Epithelial cell of esophagus (primary cell): Measurements from ENCODE around the gene ARMC9.
"Not testable (repeated sequence)": the region's sequence is repeated elsewhere in the genome, so short reads cannot be mapped to it uniquely, and the experiment has no call there.

Experiments
- DNase-seq: peaks from one replicate; pipeline ENCODE4 v3.0.0; 2010; ENCODE audit warnings: low read depth
- H3K4me3 ChIP-seq: 2 replicates; pipeline ENCODE4 v1.5.1; 2011; ENCODE audit warnings: mild to moderate bottlenecking, low read length, control low read depth
- CTCF ChIP-seq: IDR thresholded peaks from 2 replicates; pipeline ENCODE4 v1.5.1; 2011; ENCODE audit warnings: low read depth, mild to moderate bottlenecking, low read length, control low read depth, inconsistent platforms; ENCODE audit not compliant: insufficient read depth; ENCODE audit errors: missing control alignments

The ARMC9 gene

GRCh38 chr2:231398585-231398984, 200.2 kb downstream of the ARMC9 start:
- no peak for DNase-seq
- no peak for TF ChIP-seq CTCF
- no peak overlapping the region for H3K4me3 ChIP-seq

DNA sequence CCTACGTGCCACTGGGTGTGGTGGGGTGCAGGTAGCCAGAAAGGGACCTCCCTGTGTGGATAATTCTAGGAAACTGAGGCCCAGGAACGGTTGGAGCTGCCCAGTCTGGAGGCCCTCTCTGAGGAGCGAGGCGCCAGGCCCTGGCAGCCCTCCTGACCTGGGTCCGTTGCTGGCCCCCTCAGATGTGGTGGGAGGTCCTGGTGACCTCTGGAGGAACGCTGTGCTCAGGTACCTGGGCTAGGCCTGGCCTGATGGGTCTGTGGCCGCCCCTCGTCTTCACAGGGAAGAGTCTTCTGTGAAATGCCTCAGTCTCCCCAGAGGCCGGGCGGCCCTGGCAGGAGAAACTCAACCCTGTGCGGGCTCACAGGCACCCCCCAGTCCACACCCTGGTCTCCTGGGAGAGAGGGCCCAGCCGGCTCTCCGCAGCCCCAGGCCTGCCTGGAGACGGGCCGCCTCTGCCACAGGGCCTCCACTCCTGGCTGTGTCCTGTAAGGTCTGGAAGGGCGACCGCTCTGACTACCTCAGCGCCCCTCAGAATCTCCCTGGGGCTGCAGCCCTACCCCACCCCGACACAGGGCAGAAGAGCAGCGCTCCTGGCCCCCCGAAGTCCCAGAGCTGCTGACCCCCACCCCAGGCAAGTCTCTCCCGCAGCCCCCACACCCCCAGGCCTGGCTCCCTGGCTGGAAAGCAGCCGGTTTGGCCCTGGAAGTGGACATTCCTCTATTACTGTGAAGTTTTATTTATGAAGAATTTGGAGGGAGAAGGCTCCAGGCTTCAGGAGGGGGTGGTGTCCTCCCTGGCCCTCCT, 200.8 kb downstream of the ARMC9 start:
- H3K4me3 ChIP-seq = no peak overlapping the region
- no peak for TF ChIP-seq CTCF
- DNase-seq = no peak

DNA sequence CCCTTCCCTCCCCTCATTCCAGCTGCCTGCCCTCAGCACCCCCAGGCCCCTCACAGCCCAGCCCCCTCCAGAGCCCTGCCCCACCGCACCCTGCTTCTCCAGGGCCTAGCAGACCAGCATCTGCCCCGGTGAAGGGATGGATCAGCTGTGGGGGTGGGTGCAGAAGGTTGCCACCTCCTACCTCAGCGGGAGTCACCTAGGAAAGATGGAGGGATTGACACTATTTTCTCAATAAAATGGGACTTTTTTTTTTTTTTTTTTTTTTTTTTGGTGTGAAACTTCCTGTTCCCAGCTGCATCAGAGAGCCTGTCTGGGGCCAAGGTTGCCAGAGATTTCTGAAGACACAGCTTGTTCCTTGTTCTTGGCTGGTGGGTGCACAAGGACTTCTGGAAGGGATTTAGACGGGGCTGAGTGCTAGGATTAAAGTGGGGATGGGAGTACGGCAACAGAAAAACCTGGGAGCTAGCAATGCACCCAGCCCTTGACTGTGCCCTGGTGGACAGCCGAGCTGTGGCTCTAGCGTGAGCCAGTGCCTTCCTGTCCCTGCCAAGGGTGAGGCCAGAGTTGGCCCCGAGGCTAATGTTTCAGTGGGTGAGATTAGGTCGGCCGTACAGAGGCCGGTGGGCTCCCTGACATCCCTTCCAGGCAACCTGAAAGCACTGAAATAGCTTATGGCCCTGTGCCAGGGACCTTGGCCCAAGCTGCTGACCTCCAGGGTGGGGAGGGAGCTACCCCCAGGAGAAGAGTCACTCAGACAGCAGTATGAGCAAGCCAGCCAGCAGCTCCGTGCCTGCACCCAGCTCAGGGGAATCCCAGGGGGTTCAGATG, 201.6 kb downstream of the ARMC9 start:
- no peak for DNase-seq
- no peak overlapping the region for H3K4me3 ChIP-seq
- no peak for TF ChIP-seq CTCF

DNA sequence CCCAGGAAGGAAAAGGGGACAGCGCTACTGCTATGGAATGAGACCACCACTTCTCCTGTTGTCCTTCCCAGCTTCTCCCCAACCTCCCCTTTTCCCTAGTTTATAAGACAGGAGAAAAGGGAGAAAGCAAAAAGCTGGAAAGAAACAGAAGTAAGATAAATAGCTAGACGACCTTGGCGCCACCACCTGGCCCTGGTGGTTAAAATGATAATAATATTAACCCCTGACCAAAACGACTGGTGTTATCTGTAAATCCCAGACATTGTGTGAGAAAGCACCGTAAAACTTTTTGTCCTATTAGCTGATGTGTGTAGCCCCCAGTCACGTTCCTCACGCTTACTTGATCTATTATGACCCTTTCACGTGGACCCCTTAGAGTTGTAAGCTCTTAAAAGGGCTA, 202.2 kb downstream of the ARMC9 start:
- H3K4me3 ChIP-seq, DNase-seq: not testable (repeated sequence)

GRCh38 chr2:231401101-231401500, 202.7 kb downstream of the ARMC9 start:
- not testable (repeated sequence) for DNase-seq, H3K4me3 ChIP-seq

DNA sequence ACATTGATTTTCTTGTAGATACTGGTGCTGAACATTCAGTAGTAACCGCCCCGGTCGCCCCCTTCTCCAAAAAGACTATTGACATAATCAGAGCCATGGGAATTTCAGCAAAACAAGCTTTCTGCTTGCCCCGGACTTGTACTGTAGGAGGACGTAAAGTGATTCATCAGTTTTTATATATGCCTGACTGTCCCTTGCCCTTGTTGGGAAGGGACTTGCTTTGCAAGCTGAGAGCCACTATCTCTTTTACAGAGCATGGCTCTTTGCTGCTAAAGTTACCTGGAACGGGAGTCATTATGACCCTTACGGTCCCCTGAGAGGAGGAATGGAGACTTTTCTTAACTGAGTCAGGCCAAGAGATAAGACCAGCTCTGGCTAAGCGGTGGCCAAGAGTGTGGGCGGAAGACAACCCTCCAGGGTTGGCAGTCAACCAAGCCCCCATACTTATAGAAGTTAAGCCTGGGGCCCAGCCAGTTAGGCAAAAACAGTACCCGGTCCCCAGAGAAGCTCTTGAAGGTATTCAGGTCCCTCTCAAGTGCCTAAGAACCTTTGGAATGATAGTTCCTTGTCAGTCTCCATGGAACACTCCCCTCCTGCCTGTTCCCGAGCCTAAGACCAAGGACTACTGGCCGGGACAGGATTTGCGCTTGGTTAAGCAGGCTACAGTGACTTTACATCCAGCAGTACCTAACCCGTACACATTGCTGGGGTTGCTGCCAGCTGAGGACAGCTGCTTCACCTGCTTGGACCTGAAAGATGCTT, 205.2 kb downstream of the ARMC9 start:
- DNase-seq, H3K4me3 ChIP-seq: not testable (repeated sequence)

DNA sequence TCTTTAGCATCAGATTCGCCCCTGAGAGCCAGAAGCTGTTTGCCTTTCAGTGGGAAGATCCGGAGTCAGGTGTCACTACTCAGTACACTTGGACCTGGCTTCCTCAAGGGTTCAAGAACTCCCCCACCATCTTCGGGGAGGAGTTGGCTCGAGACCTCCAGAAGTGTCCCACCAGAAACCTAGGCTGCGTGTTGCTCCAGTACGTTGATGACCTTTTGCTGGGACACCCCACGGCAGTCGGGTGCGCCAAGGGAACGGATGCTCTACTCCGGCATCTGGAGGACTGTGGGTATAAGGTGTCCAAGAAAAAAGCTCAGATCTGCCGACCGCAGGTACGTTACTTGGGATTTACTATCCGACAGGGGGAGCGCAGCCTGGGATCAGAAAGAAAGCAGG, 205.8 kb downstream of the ARMC9 start:
- not testable (repeated sequence) for DNase-seq, H3K4me3 ChIP-seq

GRCh38 chr2:231405601-231406367, 207.4 kb downstream of the ARMC9 start:
- not testable (repeated sequence) for H3K4me3 ChIP-seq, DNase-seq

GRCh38 chr2:231407686-231408085, 209.3 kb downstream of the ARMC9 start:
- not testable (repeated sequence) for H3K4me3 ChIP-seq, DNase-seq

More at GRCh38 chr2:231405601-231406367, 207.4 kb downstream of the ARMC9 start:
- peak; percentile 39 for TF ChIP-seq CTCF

DNA sequence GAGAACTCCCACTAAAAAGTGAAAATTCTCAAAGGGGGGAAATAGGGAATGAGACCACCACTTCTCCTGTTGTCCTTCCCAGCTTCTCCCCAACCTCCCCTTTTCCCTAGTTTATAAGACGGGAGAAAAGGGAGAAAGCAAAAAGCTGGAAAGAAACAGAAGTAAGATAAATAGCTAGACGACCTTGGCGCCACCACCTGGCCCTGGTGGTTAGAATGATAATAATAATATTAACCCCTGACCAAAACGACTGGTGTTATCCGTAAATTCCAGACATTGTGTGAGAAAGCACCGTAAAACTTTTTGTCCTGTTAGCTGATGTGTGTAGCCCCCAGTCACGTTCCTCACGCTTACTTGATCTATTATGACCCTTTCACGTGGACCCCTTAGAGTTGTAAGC, 209.9 kb downstream of the ARMC9 start:
- H3K4me3 ChIP-seq, DNase-seq: not testable (repeated sequence)
